BLaER1 (cell line): ENCODE measurements around the gene TSHZ3.

Source experiments
- H3K27ac ChIP-seq: shearing (Covaris generic); formaldehyde crosslinking; 2 replicates; pipeline ENCODE4 v1.8.1; 2022
- H3K27me3 ChIP-seq: shearing (Covaris generic); formaldehyde crosslinking; 2 replicates; pipeline ENCODE4 v1.8.1; 2022
- H3K36me3 ChIP-seq: shearing (Covaris generic); formaldehyde crosslinking; 2 replicates; pipeline ENCODE4 v1.8.1; 2022
- H3K4me1 ChIP-seq: shearing (Covaris generic); formaldehyde crosslinking; 2 replicates; pipeline ENCODE4 v1.8.1; 2022
- H3K4me2 ChIP-seq: shearing (Covaris generic); formaldehyde crosslinking; 2 replicates; pipeline ENCODE4 v1.8.1; 2022
- H3K4me3 ChIP-seq: shearing (Covaris generic); formaldehyde crosslinking; 2 replicates; pipeline ENCODE4 v1.8.1; 2022
- H3K9ac ChIP-seq: shearing (Covaris generic); formaldehyde crosslinking; 2 replicates; pipeline ENCODE4 v1.8.1; 2022
- H3K9me3 ChIP-seq: shearing (Covaris generic); formaldehyde crosslinking; 2 replicates; pipeline ENCODE4 v1.8.1; 2022
- H4K20me1 ChIP-seq: shearing (Covaris generic); formaldehyde crosslinking; 2 replicates; pipeline ENCODE4 v1.8.1; 2022
- Cebpa-rat ChIP-seq: shearing (Covaris generic); IDR thresholded peaks from 2 replicates; pipeline ENCODE4 v1.8.1; 2022

TSHZ3 gene

DNA sequence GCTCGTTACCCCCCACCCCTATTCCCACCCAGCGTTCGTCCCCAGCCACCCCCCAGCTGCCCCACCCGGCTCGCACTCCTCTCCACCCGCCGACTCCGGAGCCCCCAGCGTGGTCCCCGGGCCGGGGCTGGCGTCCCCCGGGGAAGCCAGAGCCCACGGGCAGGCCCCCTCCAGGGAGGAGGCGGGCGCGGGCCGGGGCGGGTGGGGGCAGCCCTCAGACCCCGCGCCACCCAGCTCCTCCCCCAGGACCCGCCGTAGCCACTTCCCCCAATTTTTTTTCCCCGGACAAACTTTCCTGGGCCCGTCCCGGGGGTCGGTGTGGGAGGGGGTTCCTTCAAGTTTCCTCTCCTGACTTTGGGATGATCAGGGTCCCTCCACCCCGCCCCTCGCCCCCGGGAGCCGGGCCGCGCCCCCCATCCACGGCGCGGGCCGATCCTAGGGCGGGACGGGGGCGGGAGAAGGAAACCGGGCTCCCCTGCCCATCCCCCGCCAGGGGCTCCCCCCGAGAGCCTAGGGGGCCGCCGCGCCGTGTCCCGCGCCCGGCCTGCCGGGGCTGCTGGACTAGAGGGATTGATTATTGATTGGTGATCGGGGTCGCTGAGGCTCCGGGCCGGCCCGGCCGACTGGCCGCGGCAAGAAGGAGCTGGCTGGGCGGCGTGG lies 927 bp upstream of the TSHZ3 start:
- no peaks in the 10 kb centered on the region for H3K9me3 ChIP-seq
- peaks cover 36% of the 10 kb centered on the region for H3K4me1 ChIP-seq
- no peak for TF ChIP-seq Cebpa-rat
- peak overlapping the region; percentile 93 for H3K4me3 ChIP-seq
- H3K9ac ChIP-seq = peak overlapping the region; percentile 76
- peak overlapping the region; percentile 66 for H3K27ac ChIP-seq
- H3K27me3 ChIP-seq = peaks cover 67% of the 10 kb centered on the region
- peak overlapping the region; percentile 100 for H3K4me2 ChIP-seq
- H4K20me1 ChIP-seq = peaks cover 76% of the 10 kb centered on the region
- no peaks in the 10 kb centered on the region for H3K36me3 ChIP-seq

- TF ChIP-seq Cebpa-rat = no peak
- Histone ChIP-seq H3K9ac (peak overlapping the region; percentile 71), H3K4me3 (peak overlapping the region; percentile 93), H3K4me2 (peak overlapping the region; percentile 95), H3K4me1 (peaks cover 35% of the 10 kb centered on the region), H4K20me1 (peaks cover 75% of the 10 kb centered on the region), H3K36me3 (no peaks in the 10 kb centered on the region), H3K27ac (no peak overlapping the region), H3K27me3 (peaks cover 51% of the 10 kb centered on the region), H3K9me3 (no peaks in the 10 kb centered on the region)
Measured at GRCh38 chr19:31348481-31349159, 616 bp downstream of the TSHZ3 start.

DNA sequence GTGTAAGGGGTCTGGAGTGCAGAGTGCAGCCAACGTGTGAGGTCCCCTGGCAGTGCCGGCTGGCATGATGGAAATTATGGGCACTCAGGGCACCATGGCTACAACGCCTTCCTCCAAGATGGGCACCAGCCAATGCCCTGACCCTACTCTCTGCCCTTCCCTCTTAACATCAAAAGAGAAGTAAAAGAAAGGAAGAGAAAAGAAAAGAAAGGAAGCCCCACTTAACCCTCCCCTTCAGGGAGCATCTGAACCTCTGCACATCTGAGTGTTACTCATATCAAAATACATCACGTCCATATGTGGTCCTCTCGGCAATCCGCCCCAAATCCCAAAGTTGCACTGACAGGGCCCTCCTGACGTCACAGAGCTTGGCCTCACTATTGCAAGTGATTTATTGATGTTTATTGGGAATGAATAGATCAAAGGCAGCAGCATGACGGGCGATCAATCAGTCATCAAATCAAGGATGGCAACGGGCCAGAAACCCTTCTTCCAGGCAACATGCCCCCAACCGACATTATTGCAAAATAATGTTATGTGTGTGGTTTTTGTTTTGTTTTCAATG lies 1.3 kb downstream of the TSHZ3 start:
- no peak overlapping the region for H3K9ac ChIP-seq
- H3K4me1 ChIP-seq = peaks cover 28% of the 10 kb centered on the region
- H3K9me3 ChIP-seq = no peaks in the 10 kb centered on the region
- TF ChIP-seq Cebpa-rat = no peak
- peaks cover 44% of the 10 kb centered on the region for H3K27me3 ChIP-seq
- no peak overlapping the region for H3K27ac ChIP-seq
- H3K4me2 ChIP-seq = peak overlapping the region; percentile 95
- peaks cover 71% of the 10 kb centered on the region for H4K20me1 ChIP-seq
- no peaks in the 10 kb centered on the region for H3K36me3 ChIP-seq
- peak overlapping the region; percentile 93; the same call in 1 of the 2 replicates for H3K4me3 ChIP-seq

GRCh38 chr19:31347354-31347753 lies 1.9 kb downstream of the TSHZ3 start:
- peaks cover 39% of the 10 kb centered on the region for H3K27me3 ChIP-seq
- no peaks in the 10 kb centered on the region for H3K36me3 ChIP-seq
- H3K9ac ChIP-seq = no peak overlapping the region
- peaks cover 71% of the 10 kb centered on the region for H4K20me1 ChIP-seq
- H3K4me1 ChIP-seq = peaks cover 24% of the 10 kb centered on the region
- TF ChIP-seq Cebpa-rat = no peak
- no peak overlapping the region for H3K27ac ChIP-seq
- H3K9me3 ChIP-seq = no peaks in the 10 kb centered on the region
- no peak overlapping the region for H3K4me2 ChIP-seq
- H3K4me3 ChIP-seq = no peak overlapping the region

DNA sequence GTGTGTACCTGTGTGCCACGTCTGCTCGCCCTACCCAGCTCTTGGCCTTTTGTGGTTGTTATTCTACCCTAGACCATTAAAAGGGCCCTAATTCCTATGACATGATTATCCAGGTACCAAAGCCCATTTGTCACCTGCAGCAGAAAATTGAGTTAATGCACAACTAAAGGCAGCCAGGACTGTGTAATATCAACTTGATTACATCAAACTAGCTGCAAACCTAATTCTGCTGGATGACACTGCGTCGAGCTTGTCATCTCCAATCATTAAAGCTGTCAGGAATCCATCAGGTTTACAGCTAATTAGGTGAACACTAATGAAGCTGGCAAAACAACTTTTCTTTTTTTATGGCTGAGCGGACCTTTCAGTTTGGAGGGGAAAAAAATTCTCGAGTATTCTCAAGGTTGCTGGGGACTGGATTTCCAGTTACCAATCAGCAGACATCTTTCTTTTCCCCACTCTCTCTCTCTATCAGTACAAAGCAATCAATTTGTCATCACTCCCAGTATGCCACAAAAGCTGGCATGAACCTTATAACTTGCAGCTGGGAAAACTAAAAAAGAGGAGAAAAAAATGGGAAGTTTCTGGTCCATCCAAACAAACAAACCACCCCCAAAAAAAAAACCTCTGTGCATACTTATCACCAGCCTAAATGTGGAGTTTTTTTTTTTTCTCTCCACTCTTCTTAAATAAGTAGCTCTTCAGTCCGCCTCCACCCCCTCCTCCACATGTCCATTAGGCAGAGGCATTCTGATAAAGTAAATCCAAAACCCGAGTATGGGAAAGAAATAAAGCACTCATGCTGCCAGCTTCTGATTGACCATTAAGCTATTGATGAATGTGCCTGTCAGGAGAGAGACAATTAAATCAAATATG lies 2.8 kb downstream of the TSHZ3 start:
- H3K27ac ChIP-seq = no peak overlapping the region
- TF ChIP-seq Cebpa-rat = no peak
- H3K36me3 ChIP-seq = no peaks in the 10 kb centered on the region
- no peak overlapping the region for H3K4me3 ChIP-seq
- peaks cover 29% of the 10 kb centered on the region for H3K27me3 ChIP-seq
- peaks cover 21% of the 10 kb centered on the region for H3K4me1 ChIP-seq
- no peaks in the 10 kb centered on the region for H3K9me3 ChIP-seq
- no peak overlapping the region for H3K4me2 ChIP-seq
- H4K20me1 ChIP-seq = peaks cover 71% of the 10 kb centered on the region
- H3K9ac ChIP-seq = no peak overlapping the region

- no peak overlapping the region for H3K4me2 ChIP-seq
- H4K20me1 ChIP-seq = peaks cover 87% of the 10 kb centered on the region
- no peak overlapping the region for H3K4me3 ChIP-seq
- no peaks in the 10 kb centered on the region for H3K9me3 ChIP-seq
- TF ChIP-seq Cebpa-rat = no peak
- H3K27me3 ChIP-seq = peaks cover 22% of the 10 kb centered on the region; the same call in 1 of the 2 replicates
- peaks cover 38% of the 10 kb centered on the region for H3K4me1 ChIP-seq
- H3K9ac ChIP-seq = no peak overlapping the region
- no peak overlapping the region for H3K27ac ChIP-seq
- no peaks in the 10 kb centered on the region for H3K36me3 ChIP-seq
Measured at GRCh38 chr19:31344403-31344802, 4.8 kb downstream of the TSHZ3 start.

- Histone ChIP-seq H3K9ac (no peak overlapping the region), H3K27me3 (peaks cover 15% of the 10 kb centered on the region; the same call in 1 of the 2 replicates), H3K36me3 (no peaks in the 10 kb centered on the region), H3K4me3 (no peak overlapping the region), H3K9me3 (no peaks in the 10 kb centered on the region), H3K4me1 (peaks cover 36% of the 10 kb centered on the region), H4K20me1 (peaks cover 92% of the 10 kb centered on the region), H3K4me2 (no peak overlapping the region), H3K27ac (no peak overlapping the region)
- no peak for TF ChIP-seq Cebpa-rat
Measured at GRCh38 chr19:31342926-31343325, 6.3 kb downstream of the TSHZ3 start.

- no peak overlapping the region for H3K27ac ChIP-seq
- no peaks in the 10 kb centered on the region for H3K36me3 ChIP-seq
- H3K9me3 ChIP-seq = no peaks in the 10 kb centered on the region
- peak overlapping the region; percentile 85 for H3K4me2 ChIP-seq
- peaks cover 71% of the 10 kb centered on the region for H4K20me1 ChIP-seq
- no peak overlapping the region for H3K9ac ChIP-seq
- no peak for TF ChIP-seq Cebpa-rat
- H3K27me3 ChIP-seq = peaks cover 7% of the 10 kb centered on the region; the same call in 1 of the 2 replicates
- H3K4me3 ChIP-seq = no peak overlapping the region
- peaks cover 29% of the 10 kb centered on the region for H3K4me1 ChIP-seq
Measured at GRCh38 chr19:31340042-31341025, 8.9 kb downstream of the TSHZ3 start.

- Histone ChIP-seq H3K27ac (no peak overlapping the region), H3K9me3 (no peaks in the 10 kb centered on the region), H3K4me3 (no peak overlapping the region), H3K27me3 (peaks cover 7% of the 10 kb centered on the region; the same call in 1 of the 2 replicates), H3K4me2 (peak overlapping the region; percentile 85), H3K9ac (no peak overlapping the region), H3K36me3 (no peaks in the 10 kb centered on the region), H4K20me1 (peaks cover 71% of the 10 kb centered on the region), H3K4me1 (peaks cover 29% of the 10 kb centered on the region)
- TF ChIP-seq Cebpa-rat = no peak
Measured at GRCh38 chr19:31339411-31339810, 9.8 kb downstream of the TSHZ3 start.
